ENCODE results near the gene KREMEN1. TPM values are rescaled to one million over a fixed set of nuclear protein-coding genes. Genes with fewer than 3 reads are reported as not detected.

Gene KREMEN1
- total RNA-seq, 1 donor from 2014 or later = 1.4 TPM

- H3K4me3 ChIP-seq = no peak overlapping the region
- TF ChIP-seq, protein P1, sequence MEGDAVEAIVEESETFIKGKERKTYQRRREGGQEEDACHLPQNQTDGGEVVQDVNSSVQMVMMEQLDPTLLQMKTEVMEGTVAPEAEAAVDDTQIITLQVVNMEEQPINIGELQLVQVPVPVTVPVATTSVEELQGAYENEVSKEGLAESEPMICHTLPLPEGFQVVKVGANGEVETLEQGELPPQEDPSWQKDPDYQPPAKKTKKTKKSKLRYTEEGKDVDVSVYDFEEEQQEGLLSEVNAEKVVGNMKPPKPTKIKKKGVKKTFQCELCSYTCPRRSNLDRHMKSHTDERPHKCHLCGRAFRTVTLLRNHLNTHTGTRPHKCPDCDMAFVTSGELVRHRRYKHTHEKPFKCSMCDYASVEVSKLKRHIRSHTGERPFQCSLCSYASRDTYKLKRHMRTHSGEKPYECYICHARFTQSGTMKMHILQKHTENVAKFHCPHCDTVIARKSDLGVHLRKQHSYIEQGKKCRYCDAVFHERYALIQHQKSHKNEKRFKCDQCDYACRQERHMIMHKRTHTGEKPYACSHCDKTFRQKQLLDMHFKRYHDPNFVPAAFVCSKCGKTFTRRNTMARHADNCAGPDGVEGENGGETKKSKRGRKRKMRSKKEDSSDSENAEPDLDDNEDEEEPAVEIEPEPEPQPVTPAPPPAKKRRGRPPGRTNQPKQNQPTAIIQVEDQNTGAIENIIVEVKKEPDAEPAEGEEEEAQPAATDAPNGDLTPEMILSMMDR (IDR thresholded peaks at IDR 0.05) = no peak
- no peak for TF ChIP-seq EZH2phosphoT487 (IDR thresholded peaks at IDR 0.05)
- no peak for TF ChIP-seq EZH2 (IDR thresholded peaks at IDR 0.05)
- Mint-ChIP-seq H3K4me1 (peaks cover 54% of the 10 kb centered on the region), H3K36me3 (peaks cover 10% of the 10 kb centered on the region), H3K9me3 (no peaks in the 10 kb centered on the region), H3K4me3 (no peak overlapping the region), H3K27ac (no peak overlapping the region), H3K27me3 (ENCODE audit: insufficient read depth, low read depth) (peaks cover 5% of the 10 kb centered on the region)
- DNase-seq (ENCODE audit: low spot score) = no peak
- H3F3A ChIP-seq (ENCODE audit: low read depth) = peaks cover 30% of the 10 kb centered on the region
- no peak overlapping the region for H3K27ac ChIP-seq
- no peak overlapping the region for H2AFZ ChIP-seq (replicated peaks)
- H3K9ac ChIP-seq = no peak overlapping the region
- no peaks in the 10 kb centered on the region for H4K20me1 ChIP-seq (ENCODE audit: low read depth)
- H3K4me2 ChIP-seq = no peak overlapping the region
- no peaks in the 10 kb centered on the region for H3K79me2 ChIP-seq (ENCODE audit: low read depth)
- peaks cover 50% of the 10 kb centered on the region for H3K4me1 ChIP-seq
- no peaks in the 10 kb centered on the region for H3K27me3 ChIP-seq
- no peaks in the 10 kb centered on the region for H3K9me3 ChIP-seq (ENCODE audit: low read depth)
- no peaks in the 10 kb centered on the region for H3K36me3 ChIP-seq
Measured at GRCh38 chr22:29147331-29147899, 74.6 kb downstream of the KREMEN1 start.

GRCh38 chr22:29148036-29148435, 75.2 kb downstream of the KREMEN1 start:
- Mint-ChIP-seq H3K4me3 (no peak overlapping the region), H3K4me1 (peaks cover 57% of the 10 kb centered on the region), H3K27me3 (ENCODE audit: insufficient read depth, low read depth) (peaks cover 5% of the 10 kb centered on the region), H3K27ac (no peak overlapping the region), H3K36me3 (peaks cover 7% of the 10 kb centered on the region), H3K9me3 (no peaks in the 10 kb centered on the region)
- H3K9ac ChIP-seq = no peak overlapping the region
- no peak overlapping the region for H3K4me2 ChIP-seq
- no peaks in the 10 kb centered on the region for H3K36me3 ChIP-seq
- no peak overlapping the region for H2AFZ ChIP-seq (replicated peaks)
- H4K20me1 ChIP-seq (ENCODE audit: low read depth) = no peaks in the 10 kb centered on the region
- DNase-seq (ENCODE audit: low spot score) = no peak
- H3K4me3 ChIP-seq = no peak overlapping the region
- H3K4me1 ChIP-seq = peaks cover 56% of the 10 kb centered on the region
- H3K27me3 ChIP-seq = no peaks in the 10 kb centered on the region
- H3K79me2 ChIP-seq (ENCODE audit: low read depth) = no peaks in the 10 kb centered on the region
- H3K27ac ChIP-seq = no peak overlapping the region
- H3F3A ChIP-seq (ENCODE audit: low read depth) = peaks cover 36% of the 10 kb centered on the region
- H3K9me3 ChIP-seq (ENCODE audit: low read depth) = no peaks in the 10 kb centered on the region
- TF ChIP-seq, protein P1 (IDR thresholded peaks at IDR 0.05) = no peak
- TF ChIP-seq EZH2 (IDR thresholded peaks at IDR 0.05) = no peak
- TF ChIP-seq EZH2phosphoT487 (IDR thresholded peaks at IDR 0.05) = no peak

DNA sequence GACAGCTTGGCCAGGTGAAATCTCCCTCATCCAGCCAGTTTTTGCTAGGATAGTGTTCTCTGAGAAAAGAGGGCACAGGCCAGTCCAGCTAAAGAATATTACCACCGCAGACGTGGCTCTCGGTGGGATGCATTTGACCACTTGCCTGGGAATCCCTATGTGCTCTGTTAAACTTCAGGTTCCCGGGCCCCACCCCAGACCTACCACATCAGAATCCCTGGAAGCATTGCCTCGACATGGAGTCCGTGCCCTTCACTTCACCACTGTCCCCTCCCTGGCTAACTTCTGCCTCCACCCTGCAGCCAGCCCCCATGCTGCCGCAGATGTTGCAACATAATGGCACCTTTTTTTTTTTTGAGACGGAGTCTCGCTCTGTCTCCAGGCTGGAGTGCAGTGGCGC, 76.0 kb downstream of the KREMEN1 start:
- TF ChIP-seq EZH2 (IDR thresholded peaks at IDR 0.05) = no peak
- TF ChIP-seq, protein P1 (IDR thresholded peaks at IDR 0.05) = no peak
- peaks cover 59% of the 10 kb centered on the region for H3K4me1 ChIP-seq
- Mint-ChIP-seq H3K27ac (no peak overlapping the region), H3K4me1 (peaks cover 65% of the 10 kb centered on the region), H3K9me3 (no peaks in the 10 kb centered on the region), H3K4me3 (no peak overlapping the region), H3K27me3 (ENCODE audit: insufficient read depth, low read depth) (peaks cover 5% of the 10 kb centered on the region), H3K36me3 (peaks cover 5% of the 10 kb centered on the region)
- no peak overlapping the region for H2AFZ ChIP-seq (replicated peaks)
- H3K27ac ChIP-seq = no peak overlapping the region
- no peak overlapping the region for H3K4me3 ChIP-seq
- no peaks in the 10 kb centered on the region for H4K20me1 ChIP-seq (ENCODE audit: low read depth)
- no peak overlapping the region for H3K4me2 ChIP-seq
- DNase-seq (ENCODE audit: low spot score) = no peak
- H3K79me2 ChIP-seq (ENCODE audit: low read depth) = no peaks in the 10 kb centered on the region
- H3K9ac ChIP-seq = no peak overlapping the region
- H3K36me3 ChIP-seq = no peaks in the 10 kb centered on the region
- H3F3A ChIP-seq (ENCODE audit: low read depth) = peaks cover 44% of the 10 kb centered on the region
- H3K27me3 ChIP-seq = no peaks in the 10 kb centered on the region
- no peaks in the 10 kb centered on the region for H3K9me3 ChIP-seq (ENCODE audit: low read depth)

Data from neural progenitor cell (in vitro differentiated cells).